Naive B cell (primary cell): ENCODE results near the gene KRTAP10-7. TPM values are rescaled to one million over a fixed set of nuclear protein-coding genes. Genes with fewer than 3 reads are reported as not detected.
"Not testable (repeated sequence)": the region's sequence is repeated elsewhere in the genome, so short reads cannot be mapped to it uniquely, and the experiment has no call there.

Source experiments
- ATAC-seq, 2 donors: fragments of 150-1000 bp; cut with Tn5 transposase; 2 replicates each; pipeline ENCODE4 v1.10.0; 2021; ENCODE audit warnings: low read depth in 2 of 2, mild to moderate bottlenecking in 2 of 2, moderate library complexity in 2 of 2
- DNase-seq: peaks from one replicate; pipeline ENCODE4 v3.0.0; 2022
- H3K27ac Mint-ChIP-seq, 6 donors: one replicate each; pipeline ENCODE4 v1.8.0; 2020 to 2022; ENCODE audit warnings: mild to moderate bottlenecking in 6 of 6, mixed read lengths in 6 of 6, moderate library complexity in 5 of 6, inconsistent platforms in 2 of 6
- H3K27me3 Mint-ChIP-seq, 3 donors: one replicate each; pipeline ENCODE4 v1.8.0; 2021 to 2022; ENCODE audit warnings: mixed read lengths in 3 of 3, mild to moderate bottlenecking in 1 of 3
- H3K36me3 Mint-ChIP-seq, 2 donors: one replicate each; pipeline ENCODE4 v1.8.0; 2020 to 2022; ENCODE audit warnings: mixed read lengths in 2 of 2, inconsistent platforms in 1 of 2, mild to moderate bottlenecking in 1 of 2
- H3K4me1 Mint-ChIP-seq, 3 donors: one replicate each; pipeline ENCODE4 v1.8.0; 2020 to 2022; ENCODE audit warnings: mixed read lengths in 3 of 3, inconsistent platforms in 1 of 3, mild to moderate bottlenecking in 1 of 3, moderate library complexity in 1 of 3
- H3K4me3 Mint-ChIP-seq, 8 donors: one replicate each; pipeline ENCODE4 v1.8.0; 2020 to 2022; ENCODE audit warnings: mild to moderate bottlenecking in 8 of 8, mixed read lengths in 8 of 8, moderate library complexity in 8 of 8, inconsistent platforms in 2 of 8
- H3K9me3 Mint-ChIP-seq, 7 donors: one replicate each; pipeline ENCODE4 v1.8.0; 2020 to 2022; ENCODE audit warnings: mixed read lengths in 7 of 7, mild to moderate bottlenecking in 5 of 7, inconsistent platforms in 2 of 7, moderate library complexity in 1 of 7
- polyA plus RNA-seq, 6 donors: library from polyadenylated mRNA; unstranded; fragments of 300-500 nt; fragmentation: Illumina TruSeq; gene quantifications; one replicate each; pipeline ENCODE4 v1.2.3, GENCODE V29; 2021; ENCODE audit warnings: low read depth in 6 of 6

Gene KRTAP10-7
- polyA plus RNA-seq, 6 donors from 2014 or later = not detected

DNA sequence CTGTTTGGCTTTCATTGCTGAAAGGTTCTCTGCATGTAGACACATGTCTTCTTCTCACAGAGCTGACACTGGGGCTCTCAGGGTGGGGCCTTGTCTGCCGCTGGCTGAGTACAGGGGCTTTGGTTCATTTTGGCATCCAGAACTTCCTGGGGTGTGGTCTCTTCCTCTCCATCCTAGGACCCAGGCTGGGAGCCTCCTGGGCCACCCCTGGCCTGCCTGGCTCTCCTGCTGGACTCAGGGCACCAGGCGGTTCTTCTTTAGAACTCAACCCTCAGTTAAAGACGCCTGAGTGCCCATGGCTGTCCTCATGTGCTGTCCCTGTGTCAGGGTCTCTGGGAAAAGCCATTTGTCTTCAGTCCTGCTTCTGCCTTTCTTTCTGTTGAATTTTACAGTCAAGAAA is 14.5 kb upstream of the KRTAP10-7 start:
- Mint-ChIP-seq H3K27me3 (peaks cover 34 to 66% (median 64%) of the 10 kb centered on the region in 3 donors), H3K27ac (no peak overlapping the region), H3K36me3 (peaks cover 9 to 34% of the 10 kb centered on the region in 2 donors), H3K4me1 (no peaks in the 10 kb centered on the region), H3K9me3 (peaks cover 11 to 32% (median 25%) of the 10 kb centered on the region in 7 donors), H3K4me3 (no peak overlapping the region)
- ATAC-seq (no peak), DNase-seq (no peak)

DNA sequence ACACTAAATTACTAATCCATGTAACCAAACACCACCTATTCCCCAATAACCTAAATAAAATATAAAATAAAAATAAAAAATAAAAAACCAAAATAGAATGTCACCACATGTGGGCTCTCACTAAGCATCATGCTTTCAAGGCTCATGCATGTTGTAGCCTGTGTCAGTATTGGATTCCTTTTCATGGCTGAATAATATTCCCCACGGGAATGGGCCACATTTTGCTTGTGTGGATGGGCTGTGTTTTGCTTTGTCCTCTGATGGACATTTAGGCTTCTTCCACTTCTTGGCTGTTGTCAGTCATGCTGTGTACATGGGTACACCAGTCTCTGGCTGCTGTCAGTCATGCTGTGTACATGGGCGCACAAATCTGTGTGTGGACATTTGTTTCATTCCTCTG is 11.3 kb upstream of the KRTAP10-7 start:
- Mint-ChIP-seq H3K9me3 (peaks cover 0 to 7% (median 4%) of the 10 kb centered on the region in 7 donors), H3K36me3 (peaks cover 0 to 10% of the 10 kb centered on the region in 2 donors), H3K27ac (no peak overlapping the region), H3K4me1 (no peaks in the 10 kb centered on the region), H3K27me3 (peaks cover 33 to 71% (median 60%) of the 10 kb centered on the region in 3 donors), H3K4me3 (no peak overlapping the region)
- no peak for ATAC-seq
- no peak for DNase-seq

DNA sequence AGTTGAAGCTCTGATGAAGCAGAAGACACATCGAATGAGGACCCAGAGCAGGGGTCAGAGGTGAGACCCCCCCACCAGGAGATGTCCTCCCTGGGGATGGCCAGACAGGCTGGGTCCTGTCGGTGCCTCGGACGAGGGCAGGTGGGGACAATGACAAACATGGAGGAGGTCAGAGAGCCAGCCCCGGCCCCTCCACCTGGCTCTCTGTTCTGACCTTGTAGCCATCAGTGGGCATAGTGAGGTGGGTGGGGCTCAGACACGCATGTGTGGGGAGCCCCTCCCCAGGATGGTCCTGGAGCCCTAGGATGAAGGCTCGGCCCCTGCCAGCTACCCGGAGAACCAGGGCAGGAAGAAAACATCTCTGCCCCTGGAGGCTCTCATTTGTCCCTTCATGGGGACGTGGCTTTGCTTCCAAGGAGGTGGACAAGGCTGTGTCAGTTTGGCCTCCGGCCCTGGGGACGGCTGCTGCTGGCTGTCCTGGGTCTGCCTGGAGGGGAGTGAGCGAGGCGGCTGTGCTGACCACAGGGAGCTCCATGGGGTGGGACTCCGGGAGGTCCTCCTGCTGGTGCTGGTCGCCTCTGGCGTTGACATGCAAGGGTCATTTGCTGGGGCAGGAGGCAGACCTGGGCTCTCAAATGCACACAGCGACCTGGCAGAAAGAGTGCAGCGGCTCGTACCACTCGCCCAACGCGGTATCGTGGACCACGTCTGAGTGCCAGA is 10.7 kb upstream of the KRTAP10-7 start:
- Mint-ChIP-seq H3K27me3 (peaks cover 28 to 64% (median 54%) of the 10 kb centered on the region in 3 donors), H3K9me3 (peaks cover 0 to 7% (median 2%) of the 10 kb centered on the region in 7 donors), H3K27ac (no peak overlapping the region), H3K4me1 (no peaks in the 10 kb centered on the region), H3K4me3 (no peak overlapping the region), H3K36me3 (peaks cover 0 to 10% of the 10 kb centered on the region in 2 donors)
- DNase-seq (no peak), ATAC-seq (no peak)

DNA sequence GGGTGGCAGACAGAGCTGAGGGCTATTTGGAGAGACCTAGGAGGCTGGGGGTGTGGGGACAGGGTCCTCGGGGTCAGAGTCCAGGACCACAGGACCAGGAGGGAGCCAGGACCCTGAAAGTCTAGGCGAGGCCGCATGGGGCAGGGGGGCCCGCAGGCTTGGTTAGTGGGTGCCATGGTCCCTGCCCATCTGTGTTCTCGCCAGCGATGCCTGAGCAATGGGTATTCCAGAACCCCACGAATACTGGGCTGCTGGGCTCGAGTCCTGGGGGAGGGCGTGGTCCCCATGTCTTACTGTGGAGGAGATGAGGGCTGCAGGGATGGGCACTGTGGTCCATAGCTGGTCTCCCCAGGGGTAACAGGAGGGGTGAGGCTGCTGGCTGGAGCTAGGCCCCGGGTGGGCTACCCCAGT is 10.1 kb upstream of the KRTAP10-7 start:
- peaks cover 0 to 7% of the 10 kb centered on the region in 2 donors for H3K36me3 Mint-ChIP-seq
- no peaks in the 10 kb centered on the region for H3K4me1 Mint-ChIP-seq
- no peak for ATAC-seq
- peaks cover 25 to 60% (median 48%) of the 10 kb centered on the region in 3 donors for H3K27me3 Mint-ChIP-seq
- no peak overlapping the region for H3K27ac Mint-ChIP-seq
- no peak overlapping the region for H3K4me3 Mint-ChIP-seq
- no peak for DNase-seq
- H3K9me3 Mint-ChIP-seq = peaks cover 0 to 5% (median 2%) of the 10 kb centered on the region in 7 donors

DNA sequence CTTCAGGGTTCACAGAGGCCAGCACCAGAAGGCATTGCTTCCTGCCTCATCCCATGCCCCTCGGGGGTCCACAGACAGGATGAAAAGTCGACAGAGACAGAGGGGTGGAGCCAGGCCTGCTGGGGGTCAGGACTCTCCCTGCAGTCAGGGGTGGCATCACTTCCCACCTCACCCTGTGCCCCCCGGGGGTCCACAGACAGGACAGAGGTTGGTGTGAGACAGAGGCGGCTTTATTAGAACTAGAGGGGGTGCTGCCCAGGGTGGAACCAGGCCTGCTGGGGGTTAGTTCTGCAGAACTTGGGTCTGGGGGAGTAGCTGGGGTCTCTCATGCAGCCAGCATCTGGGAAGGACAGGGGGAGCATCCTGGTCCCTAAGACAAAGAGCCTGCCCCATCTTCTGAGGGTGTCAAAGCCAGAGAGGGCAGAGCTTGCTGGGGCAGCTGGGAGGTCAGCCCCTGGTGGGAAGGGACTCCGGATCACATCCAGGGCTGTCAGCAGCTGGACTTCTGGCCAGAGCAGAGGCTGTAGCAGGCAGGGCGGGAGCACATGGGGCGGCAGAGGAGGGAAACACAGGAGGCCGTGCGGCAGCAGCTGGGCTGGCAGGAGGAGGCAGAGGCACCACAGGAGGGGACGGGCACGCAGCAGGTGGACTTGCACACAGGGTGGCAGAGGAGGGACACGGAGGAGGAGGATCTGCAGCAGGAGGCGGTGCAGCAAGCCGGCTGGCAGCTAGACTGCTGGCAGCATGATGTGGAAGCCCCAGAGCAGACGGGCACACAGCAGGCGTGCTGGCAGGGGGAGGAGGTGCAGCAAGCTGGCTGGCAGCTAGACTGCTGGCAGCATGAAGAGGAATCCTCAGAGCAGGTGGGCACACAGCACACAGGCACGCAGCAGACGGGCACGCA is 9.2 kb upstream of the KRTAP10-7 start:
- H3K36me3 Mint-ChIP-seq, H3K4me3 Mint-ChIP-seq, H3K9me3 Mint-ChIP-seq, H3K4me1 Mint-ChIP-seq, H3K27ac Mint-ChIP-seq, ATAC-seq, DNase-seq: not testable (repeated sequence)
- H3K27me3 Mint-ChIP-seq = peaks cover 17 to 52% (median 40%) of the 10 kb centered on the region in 3 donors

DNA sequence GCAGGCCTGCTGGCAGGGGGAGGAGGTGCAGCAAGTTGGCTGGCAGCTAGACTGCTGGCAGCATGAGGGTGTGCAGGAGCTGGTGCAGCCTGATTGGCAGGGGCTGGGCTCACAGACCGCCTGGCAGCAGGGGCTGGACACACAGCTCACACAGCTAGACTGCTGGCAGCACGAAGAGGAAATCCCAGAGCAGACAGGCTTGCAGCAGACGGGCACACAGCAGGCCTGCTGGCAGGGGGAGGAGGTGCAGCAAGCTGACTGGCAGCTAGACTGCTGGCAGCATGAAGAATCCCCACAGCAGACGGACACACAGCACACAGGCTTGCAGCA is 8.6 kb upstream of the KRTAP10-7 start:
- not testable (repeated sequence) for ATAC-seq, H3K36me3 Mint-ChIP-seq, H3K4me1 Mint-ChIP-seq, H3K27ac Mint-ChIP-seq, H3K9me3 Mint-ChIP-seq, H3K4me3 Mint-ChIP-seq, DNase-seq
- H3K27me3 Mint-ChIP-seq = peaks cover 12 to 46% (median 34%) of the 10 kb centered on the region in 3 donors

DNA sequence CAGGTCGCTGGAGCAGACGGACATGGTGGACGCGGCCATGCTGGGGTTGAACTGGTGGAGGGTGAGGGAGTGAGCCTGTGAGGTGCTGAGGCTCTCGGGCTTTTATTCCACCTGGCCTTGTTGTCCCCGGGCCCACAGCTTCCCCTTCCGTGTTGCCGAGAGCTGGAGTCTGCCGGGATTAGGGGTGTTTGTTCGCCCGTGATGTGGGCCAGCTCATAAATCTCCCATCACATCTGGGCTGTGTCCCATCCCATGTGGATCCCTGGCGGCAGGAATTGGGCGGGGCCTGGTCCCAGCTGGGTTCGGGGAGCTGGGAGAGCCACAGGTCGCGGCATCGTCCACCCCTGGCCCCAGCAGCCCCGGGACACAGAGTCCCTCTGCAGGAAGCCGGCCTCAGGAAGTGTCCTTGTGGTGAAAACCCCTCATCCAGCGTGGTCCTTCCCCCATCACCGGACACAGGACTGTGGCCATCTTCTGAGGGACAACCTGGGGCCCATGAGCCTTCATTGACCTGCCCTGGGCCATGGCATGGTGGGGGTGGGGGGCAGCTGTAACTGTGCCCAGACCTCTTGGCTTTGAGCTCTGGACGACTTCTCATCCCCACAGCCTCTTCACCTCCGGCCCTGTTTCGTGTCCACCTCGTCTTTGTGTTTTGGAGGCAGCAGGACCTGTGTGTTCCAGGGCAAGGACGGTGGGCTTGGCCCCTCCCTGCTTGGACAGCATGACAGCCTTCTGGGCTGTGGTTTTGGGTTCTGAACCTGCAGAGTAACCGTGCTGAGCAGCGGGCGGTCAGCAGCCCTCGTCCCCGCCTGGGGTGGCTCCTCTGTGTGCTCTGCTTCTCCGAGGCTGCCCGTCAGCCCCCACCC is 7.7 kb upstream of the KRTAP10-7 start, which contains the start of gene KRTAP10-6:
Gene KRTAP10-6, minus strand, starts transcription at position 60 of the 866 bp plus-strand sequence. Its CDS starts 21 bp downstream, at position 39.
- no peak within 1 kb of the TSS for H3K4me3 Mint-ChIP-seq

DNA sequence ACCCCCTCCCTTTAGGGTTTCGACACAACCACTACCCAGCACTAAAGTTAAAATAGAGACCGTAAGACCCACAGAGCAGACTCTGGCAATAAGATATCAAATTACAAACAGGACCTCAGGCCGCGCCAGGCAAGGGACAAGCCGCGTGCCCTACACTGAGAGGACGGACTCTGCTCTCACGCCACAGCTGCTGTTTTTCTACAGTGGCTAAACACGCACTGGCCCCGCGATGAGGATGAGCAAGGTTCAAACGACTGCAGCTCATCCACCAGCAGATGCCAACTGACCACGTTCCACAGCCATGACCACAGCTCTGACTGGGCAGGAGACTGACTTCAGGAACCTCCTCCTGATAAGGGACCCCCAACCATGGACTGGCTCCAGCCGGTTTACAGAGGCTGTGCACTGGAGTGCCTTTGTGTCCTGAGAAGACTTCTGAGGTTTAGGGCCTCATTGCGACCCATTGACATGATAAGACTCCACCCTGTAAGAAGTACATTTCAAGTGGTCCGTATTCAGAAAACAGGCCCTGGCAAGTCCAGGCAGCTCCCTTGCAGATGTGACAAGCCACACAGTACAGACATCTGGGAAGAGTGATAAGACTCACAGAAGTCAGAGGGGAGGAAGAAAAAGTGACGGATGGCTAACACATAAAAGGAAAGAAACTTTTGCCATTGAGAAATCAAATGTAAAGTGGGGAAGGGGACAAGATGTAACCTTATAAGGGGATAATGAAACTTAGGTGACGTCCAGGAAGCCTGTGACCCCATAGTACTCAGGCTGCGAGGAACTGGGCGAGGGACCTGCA is 6.6 kb upstream of the KRTAP10-7 start:
- no peaks in the 10 kb centered on the region for H3K4me1 Mint-ChIP-seq
- ATAC-seq (no peak), DNase-seq (no peak)
- no peak overlapping the region for H3K4me3 Mint-ChIP-seq
- peaks cover 4 to 10% (median 5%) of the 10 kb centered on the region in 7 donors for H3K9me3 Mint-ChIP-seq
- H3K36me3 Mint-ChIP-seq = peaks cover 0 to 9% of the 10 kb centered on the region in 2 donors
- peaks cover 9 to 42% (median 41%) of the 10 kb centered on the region in 3 donors for H3K27me3 Mint-ChIP-seq
- H3K27ac Mint-ChIP-seq = peak overlapping the region in 2 of 6 donors; percentile 7 to 12

More for the DNA sequence above, 7.7 kb upstream of the KRTAP10-7 start, which contains the start of gene KRTAP10-6:
- ATAC-seq (no peak), DNase-seq (no peak)
- peaks cover 0 to 2% (median 0%) of the 10 kb centered on the region in 7 donors for H3K9me3 Mint-ChIP-seq
- no peak within 1 kb of the TSS for H3K27ac Mint-ChIP-seq
- no peaks in the 10 kb centered on the region for H3K4me1 Mint-ChIP-seq
- H3K36me3 Mint-ChIP-seq = no peaks in the 10 kb centered on the region
- peaks cover 3 to 38% (median 30%) of the 10 kb centered on the region in 3 donors for H3K27me3 Mint-ChIP-seq

DNA sequence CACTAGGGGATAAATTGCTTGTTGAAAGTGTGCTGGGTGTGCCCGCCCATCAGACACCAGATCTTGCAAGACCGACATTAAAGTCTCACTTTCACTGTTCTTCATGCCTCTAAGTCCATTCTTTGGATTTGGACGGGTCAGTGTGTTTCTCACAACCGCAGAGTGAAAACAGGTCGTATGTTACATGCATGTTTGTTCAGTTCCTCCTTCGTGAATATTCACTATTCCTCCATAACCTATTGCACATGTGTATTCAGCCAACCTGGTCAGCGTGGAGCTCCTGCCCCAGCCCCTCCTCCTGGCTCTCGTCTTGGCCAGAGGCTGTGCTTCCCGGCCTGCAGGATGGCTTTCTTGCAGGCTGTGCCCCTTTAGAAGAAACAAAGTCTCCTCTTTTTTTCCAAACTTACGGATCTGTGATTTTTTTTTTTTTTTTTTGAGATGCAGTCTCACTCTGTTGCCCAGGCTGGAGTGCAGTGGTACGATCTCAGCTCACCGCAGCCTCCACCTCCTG is 5.9 kb upstream of the KRTAP10-7 start:
- Mint-ChIP-seq H3K36me3 (peaks cover 0 to 11% of the 10 kb centered on the region in 2 donors), H3K9me3 (peaks cover 4 to 15% (median 7%) of the 10 kb centered on the region in 7 donors), H3K4me3 (peak overlapping the region in 1 of 8 donors; percentile 26), H3K27ac (peak overlapping the region in 1 of 6 donors; percentile 44), H3K27me3 (peaks cover 7 to 41% (median 41%) of the 10 kb centered on the region in 3 donors), H3K4me1 (no peaks in the 10 kb centered on the region)
- no peak for DNase-seq
- ATAC-seq = no peak

DNA sequence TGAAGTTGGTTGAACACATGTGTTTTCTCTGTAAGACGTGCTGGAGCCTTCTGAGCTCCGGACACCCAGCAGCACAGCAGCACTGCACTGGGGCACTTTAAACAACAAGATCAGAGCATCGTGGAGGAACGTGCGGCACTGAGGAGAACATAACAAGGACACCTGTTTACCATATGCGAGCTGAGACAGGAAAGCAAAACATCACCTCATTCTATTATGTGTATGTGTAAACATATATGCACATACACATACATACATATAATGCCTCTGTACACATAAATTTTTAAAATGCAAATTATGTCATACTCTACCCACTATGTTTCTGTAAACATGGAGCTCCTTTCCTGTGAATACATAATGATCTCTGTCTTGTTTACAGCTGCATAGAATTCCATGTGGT is 4.9 kb upstream of the KRTAP10-7 start:
- Mint-ChIP-seq H3K4me3 (no peak overlapping the region), H3K4me1 (no peaks in the 10 kb centered on the region), H3K36me3 (peaks cover 0 to 11% of the 10 kb centered on the region in 2 donors), H3K27me3 (peaks cover 7 to 37% (median 31%) of the 10 kb centered on the region in 3 donors), H3K27ac (no peak overlapping the region), H3K9me3 (peaks cover 4 to 15% (median 7%) of the 10 kb centered on the region in 7 donors)
- DNase-seq = no peak
- no peak for ATAC-seq

DNA sequence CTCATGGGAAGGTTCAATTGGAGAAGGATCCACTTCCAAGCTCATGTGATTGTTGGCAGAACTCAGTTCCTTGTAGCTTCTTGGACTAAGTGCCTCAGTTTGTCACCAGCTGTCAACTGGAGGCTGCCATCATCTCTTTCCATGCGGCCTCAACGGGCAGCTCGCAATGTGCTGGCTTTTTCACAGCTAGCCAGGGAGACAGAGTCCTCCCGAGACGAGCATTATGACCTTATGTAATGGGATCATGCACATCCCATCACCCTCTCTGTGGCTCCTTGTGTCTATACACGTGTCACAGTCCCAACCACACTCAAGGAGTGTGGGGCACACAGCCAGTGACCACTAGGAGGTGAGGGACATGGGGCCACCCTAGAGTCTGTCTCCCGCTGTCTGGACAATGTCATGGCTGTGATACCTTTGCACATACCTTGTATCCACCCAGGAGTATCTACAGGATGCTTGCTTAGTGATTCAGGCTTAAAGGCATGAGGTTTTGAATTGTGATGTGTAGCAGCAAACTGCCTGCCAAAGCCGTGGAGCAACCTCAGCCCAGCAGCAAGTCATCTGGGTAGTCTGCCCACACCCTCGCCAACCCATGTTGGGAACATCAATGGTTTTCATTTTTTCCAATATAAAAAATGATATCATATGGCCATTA is 4.2 kb upstream of the KRTAP10-7 start:
- H3K4me3 Mint-ChIP-seq = no peak overlapping the region
- no peak overlapping the region for H3K27ac Mint-ChIP-seq
- H3K4me1 Mint-ChIP-seq = no peaks in the 10 kb centered on the region
- peaks cover 0 to 11% of the 10 kb centered on the region in 2 donors for H3K36me3 Mint-ChIP-seq
- H3K27me3 Mint-ChIP-seq = peaks cover 7 to 38% (median 25%) of the 10 kb centered on the region in 3 donors
- DNase-seq (no peak), ATAC-seq (no peak)
- peaks cover 4 to 15% (median 7%) of the 10 kb centered on the region in 7 donors for H3K9me3 Mint-ChIP-seq
